Middle frontal gyrus (tissue), 1 donor: ENCODE results near the gene KCNIP1.

Experiments
- DNase-seq: peaks from one replicate; pipeline ENCODE4 v3.0.0-alpha.2; 2015; ENCODE audit warnings: low spot score; ENCODE audit errors: extremely low spot score

The KCNIP1 gene

GRCh38 chr5:170562166-170562874, 58.5 kb downstream of the KCNIP1 start:
- no peak for DNase-seq

DNA sequence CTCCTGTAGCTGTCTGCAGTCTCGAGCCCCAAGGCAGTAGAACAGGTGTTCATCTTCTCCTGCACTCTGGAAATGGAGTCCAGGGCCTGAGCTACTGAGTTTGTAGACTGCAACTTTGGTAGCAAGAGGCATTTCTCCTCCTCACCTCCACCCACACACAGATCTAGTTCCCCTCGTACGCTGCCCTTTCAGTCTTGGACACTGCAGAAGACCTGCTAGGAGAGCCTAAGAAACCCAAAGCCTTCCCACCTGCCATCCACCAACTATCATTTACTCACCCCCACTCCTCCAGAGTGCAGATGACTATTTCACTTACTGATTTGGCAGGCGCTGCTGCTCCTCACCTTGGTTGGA, 59.0 kb downstream of the KCNIP1 start:
- no peak for DNase-seq

- DNase-seq = no peak
These were observed 60.2 kb downstream of the KCNIP1 start for GRCh38 chr5:170563824-170564567.

- DNase-seq = peak; percentile 54
These were observed 61.3 kb downstream of the KCNIP1 start for GRCh38 chr5:170565072-170565471.

- no peak for DNase-seq
These were observed 65.3 kb downstream of the KCNIP1 start for GRCh38 chr5:170569101-170569500.

DNA sequence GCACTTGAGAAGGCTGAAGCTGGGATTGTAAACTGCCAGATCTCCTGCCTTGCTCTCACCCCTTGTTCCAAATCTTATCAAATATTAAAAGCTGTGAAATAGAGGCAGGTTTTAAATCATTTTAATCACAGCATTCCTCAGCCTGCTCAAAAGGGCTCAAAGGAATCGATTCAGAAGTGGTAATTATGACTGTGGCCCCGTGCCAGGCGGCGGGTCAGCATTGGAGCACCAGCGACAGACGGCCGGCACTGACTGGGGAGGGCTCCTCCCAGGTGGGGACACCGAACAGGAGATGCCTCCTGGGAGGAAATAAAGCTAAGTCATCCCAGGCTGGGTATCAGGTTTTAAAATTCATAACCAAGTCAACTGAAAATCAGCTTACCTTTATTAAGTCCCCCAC, 66.7 kb downstream of the KCNIP1 start:
- DNase-seq = no peak

DNA sequence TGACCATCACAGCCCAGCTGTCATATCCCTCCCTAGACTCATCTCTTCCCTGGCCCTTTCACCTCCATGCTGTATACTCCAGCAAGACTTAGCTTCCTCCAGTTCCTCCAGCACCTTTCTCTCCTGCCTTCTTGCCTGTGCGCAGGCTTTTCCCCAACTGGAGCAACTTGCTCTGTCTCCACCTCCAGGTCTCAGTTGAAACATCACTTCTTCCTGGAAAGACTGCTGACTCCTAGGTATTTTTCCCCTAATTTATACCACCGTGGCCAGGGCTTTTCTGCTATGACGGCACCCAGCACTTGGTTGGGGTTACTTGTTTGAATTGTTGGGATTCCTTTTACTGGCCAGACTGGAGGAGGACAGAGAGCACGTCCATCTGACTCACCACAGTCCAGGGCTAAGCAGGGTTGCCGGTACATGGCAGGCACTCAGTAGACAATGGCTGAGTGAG, 67.5 kb downstream of the KCNIP1 start:
- DNase-seq = no peak

DNA sequence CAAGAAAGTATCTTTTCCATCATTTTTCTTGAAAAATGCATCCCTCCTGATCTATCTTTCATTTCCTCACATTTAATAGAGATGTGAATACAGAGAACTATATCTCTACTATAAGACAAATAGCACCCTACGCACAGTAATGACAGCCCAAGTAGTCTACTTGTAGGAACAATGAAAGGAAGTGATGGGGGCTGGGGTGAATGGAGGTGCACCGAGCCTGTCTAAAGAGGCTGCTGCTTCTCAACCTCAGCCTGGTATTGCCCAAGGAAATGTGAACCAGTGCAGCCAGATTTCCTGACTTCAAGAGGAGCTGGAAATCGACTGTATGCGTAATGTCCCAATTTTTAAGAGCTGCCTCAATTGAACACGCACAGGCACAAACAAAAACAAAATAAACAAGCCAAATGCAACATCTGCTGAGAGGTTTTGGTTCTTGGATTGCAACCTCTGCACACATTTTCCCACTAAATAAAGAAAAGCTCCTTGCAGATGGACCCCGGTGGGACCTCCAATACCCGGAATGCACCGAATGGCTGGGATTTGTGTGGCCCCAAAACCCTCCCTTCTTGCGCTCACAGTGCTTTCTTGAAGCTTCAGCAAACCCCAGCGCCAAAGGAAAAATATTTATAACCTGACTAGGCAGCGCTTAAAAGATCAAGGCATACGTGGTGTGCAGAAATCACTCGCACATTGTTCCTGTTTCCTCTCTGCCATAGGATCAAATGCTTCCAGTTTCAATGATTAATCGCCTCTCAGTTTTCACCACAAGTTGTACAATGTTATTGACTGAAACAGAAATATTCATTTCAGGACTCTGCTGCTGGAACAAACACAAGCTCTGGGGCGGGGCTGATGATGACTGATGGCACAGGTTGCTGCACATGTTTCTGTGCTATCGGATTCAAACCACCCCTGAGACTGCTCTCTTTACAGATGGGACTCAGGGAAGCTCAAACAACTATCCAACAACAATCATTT, 68.3 kb downstream of the KCNIP1 start:
- DNase-seq = no peak

DNA sequence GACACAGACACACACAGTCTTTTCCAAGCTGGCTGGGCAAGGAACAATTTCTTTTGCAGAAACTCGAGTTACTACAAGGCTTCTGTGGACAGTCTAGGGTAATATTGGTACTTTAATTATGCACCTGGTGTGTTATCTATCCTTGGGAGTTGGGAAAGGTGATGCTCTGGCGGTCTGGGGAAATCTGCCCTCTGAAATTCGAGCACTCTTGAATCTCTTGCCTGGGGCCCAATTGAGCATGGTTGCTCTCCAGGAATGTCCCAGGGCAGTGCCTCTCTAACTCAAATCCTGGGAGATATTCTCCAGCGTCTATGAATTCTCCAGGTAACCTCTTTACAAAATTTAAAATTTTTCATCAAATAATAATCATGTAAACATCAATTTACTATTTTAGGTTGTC, 69.3 kb downstream of the KCNIP1 start:
- no peak for DNase-seq

DNA sequence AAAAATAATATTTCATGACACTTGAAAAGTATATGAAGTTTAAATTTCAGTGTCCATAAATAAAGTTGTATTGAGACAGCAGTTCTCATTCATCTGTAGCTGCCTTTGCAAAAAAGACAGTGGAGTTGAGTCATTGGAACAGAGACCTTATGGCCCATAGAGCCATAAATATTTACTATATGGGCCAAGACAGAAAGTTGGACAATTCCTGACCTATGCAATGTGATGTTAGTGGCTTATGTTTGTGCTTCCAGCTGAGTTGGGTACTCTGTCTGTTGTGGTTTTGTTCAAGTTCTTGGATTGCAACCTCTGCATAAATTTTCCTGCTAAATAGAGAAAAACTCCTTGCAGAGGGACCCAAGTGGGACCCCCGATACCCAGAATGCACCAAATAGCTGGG, 69.8 kb downstream of the KCNIP1 start:
- no peak for DNase-seq

DNA sequence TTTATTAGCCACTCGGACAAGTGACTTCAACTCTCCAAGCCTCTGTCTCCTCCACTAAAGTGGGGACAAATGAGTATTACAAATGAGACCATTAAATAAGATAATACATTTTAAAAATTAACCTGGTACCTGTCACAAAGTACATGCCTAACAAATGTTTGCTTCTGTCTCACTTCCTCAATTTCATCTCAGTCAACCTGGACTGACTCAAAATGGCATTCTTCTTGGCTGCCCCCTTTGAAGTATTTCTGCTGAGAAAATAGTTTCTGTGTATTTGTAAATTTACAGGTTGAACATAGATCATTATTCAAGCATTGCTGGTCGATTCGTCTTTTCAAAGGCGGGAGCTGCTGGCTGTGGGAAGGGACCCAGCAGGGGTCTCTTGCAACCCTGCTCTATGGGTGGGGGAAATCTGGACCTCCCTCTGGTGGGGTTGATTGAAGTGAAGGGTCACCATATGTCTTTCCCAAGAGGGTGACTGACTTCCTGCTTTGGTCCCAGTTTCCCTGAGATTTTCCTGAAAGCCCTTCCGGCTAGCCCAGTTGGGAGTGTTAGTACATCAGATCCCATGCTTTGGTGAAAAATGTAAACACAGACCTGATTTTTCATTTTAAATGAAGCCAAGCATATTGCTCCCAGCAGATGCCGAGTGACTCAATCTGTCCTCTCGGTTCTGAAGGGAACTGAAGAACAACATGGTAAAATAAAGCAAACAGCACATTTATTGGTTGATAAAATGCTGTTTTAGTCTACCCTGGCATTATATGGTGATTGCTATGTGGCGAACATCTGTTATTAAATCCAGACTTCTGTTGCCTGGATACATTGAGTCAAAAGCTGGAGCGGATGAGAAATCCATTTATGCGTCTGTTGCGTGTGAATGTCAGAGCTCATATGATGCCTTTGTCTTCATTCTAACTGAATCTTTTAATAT, 73.0 kb downstream of the KCNIP1 start:
- DNase-seq = peak; percentile 14

- DNase-seq = no peak
These were observed 75.8 kb downstream of the KCNIP1 start for GRCh38 chr5:170579601-170580000.

DNA sequence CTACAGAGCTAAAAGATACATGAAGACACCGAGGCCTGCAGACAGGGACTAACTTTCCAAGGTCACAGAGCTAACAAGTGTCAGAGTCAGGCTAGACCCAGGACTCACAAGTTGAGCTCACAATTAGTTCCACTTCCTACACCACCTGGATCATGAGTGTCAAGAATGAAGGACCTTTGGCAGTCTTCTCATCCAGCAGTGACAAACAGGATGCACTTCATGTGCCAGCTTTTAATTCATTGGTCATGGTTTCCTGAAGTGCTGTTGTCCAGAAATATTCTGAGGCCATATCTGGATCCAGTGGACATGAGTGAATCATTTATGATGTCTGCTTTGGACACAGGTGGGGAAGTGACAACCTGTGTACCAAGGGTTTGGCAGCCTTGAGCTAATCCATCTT, 77.4 kb downstream of the KCNIP1 start:
- DNase-seq = no peak

- DNase-seq = no peak
These were observed 79.0 kb downstream of the KCNIP1 start for GRCh38 chr5:170582644-170583330.

DNA sequence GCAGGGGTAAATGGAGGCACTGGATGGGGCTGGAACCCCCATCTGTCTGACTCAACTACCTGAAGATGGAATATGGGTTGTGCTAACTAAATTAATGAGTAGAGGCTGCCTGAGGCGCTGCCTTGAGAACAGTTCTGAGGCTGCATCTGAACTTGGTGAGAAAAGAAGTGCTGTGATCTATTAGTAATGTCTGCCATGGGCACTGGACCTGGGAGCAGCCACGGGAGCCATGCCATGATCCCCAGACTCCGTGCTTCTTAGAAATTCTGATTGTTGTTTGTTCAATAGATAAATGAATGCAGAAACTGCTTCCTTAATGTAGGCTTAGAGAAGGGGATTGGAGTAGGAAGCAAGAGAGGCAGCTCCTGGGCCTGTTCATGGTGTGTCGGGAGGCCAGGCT, 80.2 kb downstream of the KCNIP1 start:
- DNase-seq = no peak

DNA sequence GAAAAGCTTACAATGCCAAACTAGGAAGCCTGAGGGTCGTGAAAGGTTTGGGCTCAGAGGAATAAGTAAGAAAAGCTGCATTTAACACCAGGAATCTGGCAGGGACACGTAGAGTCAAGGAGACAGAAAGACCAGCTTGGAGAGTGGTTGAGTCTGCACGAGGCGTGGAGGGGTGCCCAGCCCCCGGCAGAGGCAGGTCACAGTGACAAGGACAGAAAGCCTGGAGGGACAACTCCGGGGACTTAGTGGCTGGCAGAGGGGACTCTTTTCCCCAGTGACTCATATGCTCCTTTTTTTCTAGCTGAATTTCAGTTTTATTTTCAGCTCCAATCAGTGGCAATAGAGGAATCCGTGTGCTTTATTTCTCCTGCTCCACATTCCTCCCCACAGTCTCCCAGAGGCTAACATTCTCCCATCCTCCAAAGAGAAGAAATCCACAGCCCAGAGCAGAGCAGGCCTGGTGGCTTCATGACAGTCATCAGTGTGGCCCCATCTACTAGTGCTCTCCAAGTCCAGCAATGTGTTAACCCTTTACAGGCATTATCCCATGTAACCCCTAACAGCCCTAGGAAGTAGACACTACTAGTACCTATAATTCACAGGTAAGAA, 80.7 kb downstream of the KCNIP1 start:
- no peak for DNase-seq

DNA sequence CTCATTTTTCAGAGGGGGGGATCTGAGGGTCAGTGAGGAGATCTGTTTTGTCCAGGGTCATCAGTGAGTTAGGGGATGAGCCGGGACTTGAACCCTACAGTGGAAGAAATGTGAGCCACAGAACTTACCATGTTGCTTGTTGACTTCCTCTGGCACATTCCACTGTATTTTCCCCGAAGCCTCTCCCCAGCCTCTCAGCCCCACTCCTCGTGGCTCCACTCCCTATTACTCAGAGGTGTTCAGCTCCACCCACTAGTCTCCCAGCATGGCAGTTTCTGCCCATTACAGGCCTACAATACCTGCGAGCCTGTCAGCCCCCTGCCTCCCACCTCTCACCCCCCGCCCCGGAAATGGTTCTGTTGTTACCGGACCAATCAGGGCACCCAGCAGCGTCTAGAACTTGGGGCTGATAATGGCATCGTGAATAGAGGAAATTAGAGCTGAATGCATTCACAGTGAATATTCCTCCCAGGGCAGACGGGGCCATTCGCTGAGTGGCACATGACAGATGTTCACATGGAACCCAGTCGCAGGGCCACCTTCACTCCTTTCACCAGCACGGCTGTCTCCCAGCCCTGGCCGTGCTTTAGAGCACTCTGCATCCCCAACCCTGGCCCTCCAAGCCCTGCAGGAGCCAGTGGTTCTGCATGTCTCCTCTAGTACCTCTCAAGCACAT, 81.6 kb downstream of the KCNIP1 start:
- DNase-seq = no peak

- DNase-seq = no peak
These were observed 84.0 kb downstream of the KCNIP1 start for GRCh38 chr5:170587808-170588207.

DNA sequence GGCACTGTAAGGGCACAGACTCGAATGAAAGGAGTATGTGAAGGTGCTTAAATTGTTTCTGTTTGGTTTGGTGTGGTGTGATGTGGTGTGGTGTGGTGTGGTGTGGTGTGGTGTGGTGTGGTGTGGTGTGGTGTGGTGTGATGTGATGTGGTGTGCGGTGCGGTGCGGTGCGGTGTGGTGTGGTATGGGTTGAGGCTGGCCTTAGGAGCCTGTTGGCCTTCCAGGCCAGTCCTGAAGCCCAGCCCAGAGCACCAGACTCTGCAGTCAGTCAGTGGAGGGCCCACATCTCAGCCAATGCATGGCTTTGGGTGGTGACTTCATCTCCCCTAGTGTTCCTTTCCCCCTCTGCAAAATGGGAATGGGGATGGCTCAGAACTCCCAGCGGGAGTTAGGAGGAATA, 85.8 kb downstream of the KCNIP1 start:
- DNase-seq = no peak
